Muscle layer of colon (tissue), 2 donors: ENCODE results near the gene DLGAP1.

Experiments
- H3K27ac ChIP-seq: one replicate; pipeline ENCODE4 v1.7.0; 2013; ENCODE audit warnings: low read depth, mild to moderate bottlenecking, low read length, moderate library complexity
- H3K27me3 ChIP-seq, 2 donors: one replicate each; pipeline ENCODE4 v1.7.0; 2013; ENCODE audit warnings: low read length in 2 of 2, mild to moderate bottlenecking in 2 of 2; ENCODE audit not compliant: insufficient read depth in 2 of 2, control insufficient read depth in 1 of 2
- H3K36me3 ChIP-seq: one replicate; pipeline ENCODE4 v1.7.0; 2013; ENCODE audit warnings: mild to moderate bottlenecking, low read length; ENCODE audit not compliant: insufficient read depth
- H3K4me1 ChIP-seq: one replicate; pipeline ENCODE4 v1.7.0; 2013; ENCODE audit warnings: mild to moderate bottlenecking, low read length; ENCODE audit not compliant: insufficient read depth
- H3K4me3 ChIP-seq, 2 donors: one replicate each; pipeline ENCODE4 v1.7.0; 2013; ENCODE audit warnings: low read length in 2 of 2, low read depth in 1 of 2, mild to moderate bottlenecking in 1 of 2, moderate library complexity in 1 of 2
- H3K9ac ChIP-seq: one replicate; pipeline ENCODE4 v1.7.0; 2013; ENCODE audit warnings: low read length
- H3K9me3 ChIP-seq: one replicate; pipeline ENCODE4 v1.7.0; 2013; ENCODE audit warnings: mild to moderate bottlenecking, low read length
- donor health status: abdominal sarcoma.
- donor health status: Adenocarcinoma of cecum.

The DLGAP1 gene

GRCh38 chr18:4236940-4237663, 218.0 kb downstream of the DLGAP1 start:
- Histone ChIP-seq H3K27me3 (no peaks in the 10 kb centered on the region), H3K36me3 (no peaks in the 10 kb centered on the region), H3K27ac (no peak overlapping the region), H3K9me3 (no peaks in the 10 kb centered on the region), H3K4me1 (no peaks in the 10 kb centered on the region), H3K9ac (no peak overlapping the region), H3K4me3 (no peak overlapping the region)

DNA sequence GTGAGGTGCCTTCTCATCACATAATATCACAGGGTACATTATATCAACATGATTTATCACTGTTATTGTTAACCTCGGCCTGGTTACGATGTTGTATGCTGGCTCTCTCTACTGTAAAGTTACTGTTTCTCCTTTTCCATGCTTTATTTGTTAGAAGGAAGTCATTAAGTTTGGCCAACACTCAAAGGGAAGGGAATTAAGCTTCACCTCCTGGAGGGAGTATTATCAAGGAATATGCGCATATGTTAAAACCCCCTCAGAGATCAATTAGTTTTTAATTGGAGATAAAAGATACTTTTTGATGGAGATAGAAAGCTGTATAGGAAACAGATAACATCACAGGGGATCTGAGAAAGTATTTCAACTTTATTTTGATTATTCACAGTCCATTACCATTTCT, 221.6 kb downstream of the DLGAP1 start:
- Histone ChIP-seq H3K36me3 (no peaks in the 10 kb centered on the region), H3K9me3 (no peaks in the 10 kb centered on the region), H3K27me3 (no peaks in the 10 kb centered on the region), H3K27ac (no peak overlapping the region), H3K4me3 (no peak overlapping the region), H3K4me1 (no peaks in the 10 kb centered on the region), H3K9ac (no peak overlapping the region)

DNA sequence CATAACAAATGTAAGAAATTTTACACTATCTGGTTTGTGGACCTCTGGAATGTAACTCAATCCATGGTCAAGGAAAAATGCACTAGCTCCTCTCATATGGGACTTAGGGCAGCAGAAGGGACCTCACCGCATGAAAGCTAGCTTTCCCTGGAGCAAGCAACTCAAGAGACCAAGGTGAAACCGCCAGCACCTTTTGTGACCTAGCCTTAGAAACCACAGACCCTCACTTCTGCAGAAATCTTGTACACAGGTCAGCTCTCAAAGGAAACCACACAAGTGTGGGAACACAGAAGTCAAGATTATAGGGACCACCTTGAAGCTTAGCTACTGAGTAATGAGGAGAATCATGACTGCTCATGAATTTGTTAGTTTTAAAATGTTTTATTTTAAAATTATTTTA, 222.5 kb downstream of the DLGAP1 start:
- H3K27me3 ChIP-seq, result no peaks in the 10 kb centered on the region
- no peaks in the 10 kb centered on the region for H3K36me3 ChIP-seq
- no peaks in the 10 kb centered on the region for H3K4me1 ChIP-seq
- no peaks in the 10 kb centered on the region for H3K9me3 ChIP-seq
- no peak overlapping the region for H3K4me3 ChIP-seq
- no peak overlapping the region for H3K27ac ChIP-seq
- no peak overlapping the region for H3K9ac ChIP-seq

DNA sequence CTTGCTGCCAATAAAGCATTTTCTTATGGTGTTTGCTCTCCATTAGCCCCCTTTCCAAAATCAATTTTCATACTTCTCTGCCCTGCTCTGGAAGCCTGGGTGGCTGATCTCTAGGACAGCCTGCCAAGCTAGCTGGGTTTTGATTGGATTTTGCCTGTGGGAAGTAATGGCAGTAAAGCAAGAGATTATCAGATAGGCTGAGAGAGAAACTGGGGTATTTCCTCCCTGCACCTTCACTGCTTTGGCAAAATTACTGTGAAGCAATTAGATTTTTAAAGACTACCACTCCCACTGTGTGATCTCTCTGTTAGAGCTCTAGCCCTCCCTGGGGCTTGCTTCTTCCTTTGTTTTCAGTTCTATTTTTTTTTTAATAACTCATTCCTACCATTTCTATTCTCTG, 223.8 kb downstream of the DLGAP1 start:
- no peak overlapping the region for H3K4me3 ChIP-seq

DNA sequence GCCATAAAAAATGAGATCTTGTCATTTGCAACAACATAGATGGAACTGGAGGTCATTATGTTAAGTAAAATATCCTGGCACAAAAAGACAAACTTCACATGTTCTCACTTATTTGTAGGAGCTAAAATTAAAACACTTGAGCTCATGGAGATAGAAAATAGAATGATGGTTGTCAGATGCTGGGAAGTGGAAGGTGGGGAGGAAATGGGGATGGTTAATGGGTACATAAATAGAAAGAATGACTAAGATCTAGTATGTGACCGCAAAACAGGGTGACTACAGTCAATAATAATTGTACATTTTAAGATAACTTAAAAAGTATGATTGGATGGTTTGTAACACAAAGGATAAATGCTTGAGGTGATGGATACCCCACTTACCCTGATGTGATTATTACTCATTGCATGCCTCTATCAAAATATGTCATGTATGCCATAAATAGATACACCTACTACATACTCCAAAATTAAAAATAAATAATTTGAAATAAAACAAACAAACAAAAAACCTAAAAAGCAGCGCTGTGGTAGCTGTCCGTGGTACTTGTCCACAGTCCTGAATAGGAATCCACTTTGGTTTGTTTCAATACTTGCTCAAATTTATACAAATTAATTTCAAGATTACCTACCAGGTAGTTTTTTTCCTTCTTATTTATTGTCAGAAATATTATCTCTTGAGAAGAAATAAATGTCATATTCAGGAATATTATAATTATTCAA, 224.5 kb downstream of the DLGAP1 start:
- H3K27me3 ChIP-seq, result no peaks in the 10 kb centered on the region
- H3K36me3 ChIP-seq, result no peaks in the 10 kb centered on the region
- H3K9me3 ChIP-seq, result no peaks in the 10 kb centered on the region
- H3K4me1 ChIP-seq, result no peaks in the 10 kb centered on the region
- no peak overlapping the region for H3K27ac ChIP-seq
- H3K9ac ChIP-seq, result no peak overlapping the region
- no peak overlapping the region for H3K4me3 ChIP-seq

More for the DNA sequence above, 223.8 kb downstream of the DLGAP1 start:
- no peaks in the 10 kb centered on the region for H3K27me3 ChIP-seq
- H3K9ac ChIP-seq, result no peak overlapping the region
- no peaks in the 10 kb centered on the region for H3K9me3 ChIP-seq
- no peak overlapping the region for H3K27ac ChIP-seq
- H3K4me1 ChIP-seq, result no peaks in the 10 kb centered on the region
- no peaks in the 10 kb centered on the region for H3K36me3 ChIP-seq

GRCh38 chr18:4224031-4224704, 230.9 kb downstream of the DLGAP1 start:
- no peaks in the 10 kb centered on the region for H3K27me3 ChIP-seq
- no peak overlapping the region for H3K4me3 ChIP-seq
- no peaks in the 10 kb centered on the region for H3K4me1 ChIP-seq
- no peak overlapping the region for H3K9ac ChIP-seq
- H3K36me3 ChIP-seq, result no peaks in the 10 kb centered on the region
- no peaks in the 10 kb centered on the region for H3K9me3 ChIP-seq
- H3K27ac ChIP-seq, result no peak overlapping the region

DNA sequence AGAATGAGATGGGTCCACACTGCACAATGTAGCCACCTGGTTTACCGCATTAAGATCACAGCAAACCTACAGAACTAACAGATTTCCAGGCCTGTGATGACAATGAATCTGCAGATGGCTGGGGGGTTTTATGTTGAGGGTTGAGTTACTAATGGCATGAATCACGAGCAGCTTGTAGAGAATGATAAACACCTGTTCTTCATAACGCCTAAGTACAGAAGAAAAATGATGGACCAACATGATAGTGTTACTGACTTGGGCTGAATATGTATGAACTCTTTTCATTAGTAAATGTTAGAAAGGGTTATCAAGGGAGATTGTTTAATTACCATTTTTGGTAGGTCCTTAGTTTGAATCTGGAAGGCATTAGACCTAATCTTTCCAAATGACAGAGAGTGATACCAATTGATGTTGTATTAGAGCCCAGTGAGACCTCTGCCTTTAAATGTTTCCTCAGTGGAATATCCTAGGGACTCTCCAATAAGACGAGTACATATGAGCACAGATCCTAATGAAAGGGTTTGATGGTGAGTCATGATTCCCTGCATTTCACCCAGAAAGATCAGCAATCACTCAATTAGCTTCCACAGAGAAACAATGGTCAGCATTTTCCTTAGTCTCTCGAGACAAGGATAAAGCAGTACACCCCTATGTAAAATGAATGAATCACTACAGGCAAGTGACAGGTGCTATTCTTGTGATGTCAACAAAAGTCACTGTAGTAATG, 243.8 kb downstream of the DLGAP1 start:
- Histone ChIP-seq H3K9ac (no peak overlapping the region), H3K36me3 (no peaks in the 10 kb centered on the region), H3K9me3 (no peaks in the 10 kb centered on the region), H3K27me3 (no peaks in the 10 kb centered on the region), H3K27ac (no peak overlapping the region), H3K4me3 (no peak overlapping the region), H3K4me1 (no peaks in the 10 kb centered on the region)

DNA sequence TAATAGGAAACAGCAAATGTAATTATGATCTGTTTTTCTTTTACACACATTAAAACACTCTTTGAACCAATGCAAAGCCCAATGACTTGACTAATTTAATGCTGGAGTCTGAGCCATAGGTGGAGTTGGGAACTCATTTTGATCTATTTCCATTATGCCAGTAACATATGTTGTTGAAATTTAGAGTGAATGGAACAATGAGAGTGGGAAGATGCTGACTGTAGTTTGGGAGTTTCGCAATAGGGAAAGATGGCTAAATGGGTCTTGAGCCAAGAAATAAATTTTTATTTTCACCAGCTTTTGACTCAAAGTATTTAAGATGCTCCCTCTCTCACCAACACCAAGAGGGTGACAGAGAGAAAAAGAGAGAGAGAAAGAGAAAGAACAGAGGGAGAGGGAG, 246.7 kb downstream of the DLGAP1 start:
- H3K9me3 ChIP-seq, result no peaks in the 10 kb centered on the region
- H3K27me3 ChIP-seq, result no peaks in the 10 kb centered on the region
- H3K27ac ChIP-seq, result no peak overlapping the region
- no peak overlapping the region for H3K9ac ChIP-seq
- H3K4me1 ChIP-seq, result no peaks in the 10 kb centered on the region
- no peaks in the 10 kb centered on the region for H3K36me3 ChIP-seq
- no peak overlapping the region for H3K4me3 ChIP-seq

DNA sequence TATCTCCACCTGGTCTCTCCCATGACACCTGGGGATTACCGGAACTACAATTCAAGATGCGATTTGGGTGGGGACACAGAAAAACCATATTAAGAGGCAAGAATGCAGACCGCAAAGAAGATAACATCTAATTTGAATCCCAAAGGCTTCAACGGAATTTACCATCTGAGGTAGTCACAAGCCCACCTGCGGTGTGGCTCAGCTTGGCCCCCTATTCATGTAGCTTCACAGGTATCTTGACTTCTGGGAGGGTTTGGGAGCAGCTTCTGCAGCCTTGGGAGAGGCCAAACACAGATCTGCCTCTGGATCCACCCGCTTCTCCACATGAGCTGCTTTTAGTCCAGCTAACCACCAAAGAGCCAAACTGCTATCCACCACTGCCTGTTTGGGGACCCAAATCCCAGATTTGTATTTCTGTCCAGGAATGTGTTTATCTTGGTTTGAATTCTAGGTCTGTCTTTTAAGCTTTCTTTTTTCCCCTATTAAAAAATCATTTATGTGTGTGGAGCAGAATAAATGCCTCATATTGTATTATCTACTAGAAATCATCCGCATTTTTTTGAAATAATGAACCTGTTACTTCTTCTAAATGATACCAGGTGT, 247.6 kb downstream of the DLGAP1 start:
- Histone ChIP-seq H3K4me3 (no peak overlapping the region), H3K36me3 (no peaks in the 10 kb centered on the region), H3K9me3 (no peaks in the 10 kb centered on the region), H3K27ac (no peak overlapping the region), H3K27me3 (no peaks in the 10 kb centered on the region), H3K9ac (no peak overlapping the region), H3K4me1 (no peaks in the 10 kb centered on the region)

GRCh38 chr18:4204438-4204720, 250.7 kb downstream of the DLGAP1 start:
- Histone ChIP-seq H3K27ac (no peak overlapping the region), H3K36me3 (no peaks in the 10 kb centered on the region)

More at GRCh38 chr18:4204438-4204720, 250.7 kb downstream of the DLGAP1 start:
- Histone ChIP-seq H3K9ac (no peak overlapping the region), H3K9me3 (no peaks in the 10 kb centered on the region), H3K4me1 (no peaks in the 10 kb centered on the region), H3K27me3 (no peaks in the 10 kb centered on the region), H3K4me3 (no peak overlapping the region)
